ENCODE data around the gene MTCL1.

- TF ChIP-seq, protein P1, sequence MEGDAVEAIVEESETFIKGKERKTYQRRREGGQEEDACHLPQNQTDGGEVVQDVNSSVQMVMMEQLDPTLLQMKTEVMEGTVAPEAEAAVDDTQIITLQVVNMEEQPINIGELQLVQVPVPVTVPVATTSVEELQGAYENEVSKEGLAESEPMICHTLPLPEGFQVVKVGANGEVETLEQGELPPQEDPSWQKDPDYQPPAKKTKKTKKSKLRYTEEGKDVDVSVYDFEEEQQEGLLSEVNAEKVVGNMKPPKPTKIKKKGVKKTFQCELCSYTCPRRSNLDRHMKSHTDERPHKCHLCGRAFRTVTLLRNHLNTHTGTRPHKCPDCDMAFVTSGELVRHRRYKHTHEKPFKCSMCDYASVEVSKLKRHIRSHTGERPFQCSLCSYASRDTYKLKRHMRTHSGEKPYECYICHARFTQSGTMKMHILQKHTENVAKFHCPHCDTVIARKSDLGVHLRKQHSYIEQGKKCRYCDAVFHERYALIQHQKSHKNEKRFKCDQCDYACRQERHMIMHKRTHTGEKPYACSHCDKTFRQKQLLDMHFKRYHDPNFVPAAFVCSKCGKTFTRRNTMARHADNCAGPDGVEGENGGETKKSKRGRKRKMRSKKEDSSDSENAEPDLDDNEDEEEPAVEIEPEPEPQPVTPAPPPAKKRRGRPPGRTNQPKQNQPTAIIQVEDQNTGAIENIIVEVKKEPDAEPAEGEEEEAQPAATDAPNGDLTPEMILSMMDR (IDR thresholded peaks at IDR 0.05 in 2 of 3, conservative IDR thresholded peaks at IDR 0.05 in 1 of 3; ENCODE audit: control insufficient read depth in 2 of 3, extremely low read depth in 1 of 3, insufficient read depth in 1 of 3, low read depth in 3 of 3, low read length in 3 of 3) = no peak
- TF ChIP-seq SUZ12 (IDR thresholded peaks at IDR 0.05; ENCODE audit: unreplicated experiment) = no peak
- no peak for TF ChIP-seq POLR2A (IDR thresholded peaks at IDR 0.05; ENCODE audit: low read depth, low read length)
- TF ChIP-seq SP1 (IDR thresholded peaks at IDR 0.05; ENCODE audit: low read depth, low read length) = no peak
- no peak for TF ChIP-seq PBX3 (IDR thresholded peaks at IDR 0.05; ENCODE audit: insufficient replicate concordance, low read depth, low read length)
- no peak for TF ChIP-seq CREB1 (IDR thresholded peaks at IDR 0.05; ENCODE audit: low read depth)
- TF ChIP-seq ZNF274 (IDR thresholded peaks at IDR 0.05; ENCODE audit: insufficient read depth, insufficient read length) = no peak
- TF ChIP-seq LARP7 (IDR thresholded peaks at IDR 0.05) = no peak
- TF ChIP-seq POLR2AphosphoS5 (IDR thresholded peaks at IDR 0.05; ENCODE audit: low read length) = no peak
- no peak for TF ChIP-seq CUX1 (IDR thresholded peaks at IDR 0.05; ENCODE audit: insufficient replicate concordance, low read depth, low read length)
- TF ChIP-seq, protein P2, sequence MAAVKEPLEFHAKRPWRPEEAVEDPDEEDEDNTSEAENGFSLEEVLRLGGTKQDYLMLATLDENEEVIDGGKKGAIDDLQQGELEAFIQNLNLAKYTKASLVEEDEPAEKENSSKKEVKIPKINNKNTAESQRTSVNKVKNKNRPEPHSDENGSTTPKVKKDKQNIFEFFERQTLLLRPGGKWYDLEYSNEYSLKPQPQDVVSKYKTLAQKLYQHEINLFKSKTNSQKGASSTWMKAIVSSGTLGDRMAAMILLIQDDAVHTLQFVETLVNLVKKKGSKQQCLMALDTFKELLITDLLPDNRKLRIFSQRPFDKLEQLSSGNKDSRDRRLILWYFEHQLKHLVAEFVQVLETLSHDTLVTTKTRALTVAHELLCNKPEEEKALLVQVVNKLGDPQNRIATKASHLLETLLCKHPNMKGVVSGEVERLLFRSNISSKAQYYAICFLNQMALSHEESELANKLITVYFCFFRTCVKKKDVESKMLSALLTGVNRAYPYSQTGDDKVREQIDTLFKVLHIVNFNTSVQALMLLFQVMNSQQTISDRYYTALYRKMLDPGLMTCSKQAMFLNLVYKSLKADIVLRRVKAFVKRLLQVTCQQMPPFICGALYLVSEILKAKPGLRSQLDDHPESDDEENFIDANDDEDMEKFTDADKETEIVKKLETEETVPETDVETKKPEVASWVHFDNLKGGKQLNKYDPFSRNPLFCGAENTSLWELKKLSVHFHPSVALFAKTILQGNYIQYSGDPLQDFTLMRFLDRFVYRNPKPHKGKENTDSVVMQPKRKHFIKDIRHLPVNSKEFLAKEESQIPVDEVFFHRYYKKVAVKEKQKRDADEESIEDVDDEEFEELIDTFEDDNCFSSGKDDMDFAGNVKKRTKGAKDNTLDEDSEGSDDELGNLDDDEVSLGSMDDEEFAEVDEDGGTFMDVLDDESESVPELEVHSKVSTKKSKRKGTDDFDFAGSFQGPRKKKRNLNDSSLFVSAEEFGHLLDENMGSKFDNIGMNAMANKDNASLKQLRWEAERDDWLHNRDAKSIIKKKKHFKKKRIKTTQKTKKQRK (IDR thresholded peaks at IDR 0.05; ENCODE audit: low read depth, low read length) = no peak
Observed at GRCh38 chr18:8860845-8861642, 155.7 kb downstream of the MTCL1 start.

Measured in GM12878 (cell line).